Stimulated activated CD4-positive, alpha-beta T cell treated with anti-CD3 and anti-CD28 coated beads, Interleukin-1b, Interleukin-23, amount 100 ng/mL, for 1 hour (primary cell): ENCODE results near the gene TMEM145.
"Not testable (repeated sequence)": the region's sequence is repeated elsewhere in the genome, so short reads cannot be mapped to it uniquely, and the experiment has no call there.

Experiments
- DNase-seq, 2 donors: peaks; one replicate each; pipeline ENCODE4 v3.0.0-alpha.2; 2020; ENCODE audit warnings: low read depth in 2 of 2

Gene TMEM145

DNA sequence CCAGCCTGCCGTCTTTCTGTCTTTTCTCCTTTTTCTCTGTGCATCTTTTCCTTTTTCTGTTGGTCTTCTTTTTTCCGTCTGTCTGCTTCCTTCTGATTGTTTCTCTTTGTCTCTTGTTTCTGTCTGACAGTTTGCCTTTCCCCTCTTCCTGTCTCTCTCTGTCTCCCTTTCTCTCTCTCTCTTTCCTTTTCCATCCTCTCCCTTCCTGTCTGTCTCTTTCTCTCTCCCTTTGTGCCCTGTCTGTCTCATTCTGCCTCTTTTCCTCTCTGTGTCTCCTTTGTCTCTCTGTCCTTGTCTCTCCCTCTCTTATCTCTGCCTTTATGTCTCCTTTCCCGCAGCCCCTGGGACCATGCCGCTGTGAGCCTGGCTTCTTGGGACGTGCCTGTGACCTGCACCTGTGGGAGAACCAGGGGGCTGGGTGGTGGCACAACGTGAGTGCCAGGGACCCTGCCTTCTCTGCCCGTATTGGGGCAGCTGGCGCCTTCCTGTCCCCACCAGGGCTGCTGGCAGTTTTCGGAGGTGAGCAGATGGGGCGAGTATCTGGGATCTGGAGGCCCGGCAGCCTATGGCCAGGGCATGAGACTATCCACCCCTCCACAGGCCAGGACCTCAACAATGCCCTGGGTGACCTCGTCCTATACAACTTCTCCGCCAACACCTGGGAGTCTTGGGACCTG lies 21.7 kb downstream of the TMEM145 start:
- no peak for DNase-seq

- DNase-seq: no peak
Measured at GRCh38 chr19:42335374-42335936, 22.3 kb downstream of the TMEM145 start.

- no peak for DNase-seq
Measured at GRCh38 chr19:42335971-42336370, 22.9 kb downstream of the TMEM145 start.

DNA sequence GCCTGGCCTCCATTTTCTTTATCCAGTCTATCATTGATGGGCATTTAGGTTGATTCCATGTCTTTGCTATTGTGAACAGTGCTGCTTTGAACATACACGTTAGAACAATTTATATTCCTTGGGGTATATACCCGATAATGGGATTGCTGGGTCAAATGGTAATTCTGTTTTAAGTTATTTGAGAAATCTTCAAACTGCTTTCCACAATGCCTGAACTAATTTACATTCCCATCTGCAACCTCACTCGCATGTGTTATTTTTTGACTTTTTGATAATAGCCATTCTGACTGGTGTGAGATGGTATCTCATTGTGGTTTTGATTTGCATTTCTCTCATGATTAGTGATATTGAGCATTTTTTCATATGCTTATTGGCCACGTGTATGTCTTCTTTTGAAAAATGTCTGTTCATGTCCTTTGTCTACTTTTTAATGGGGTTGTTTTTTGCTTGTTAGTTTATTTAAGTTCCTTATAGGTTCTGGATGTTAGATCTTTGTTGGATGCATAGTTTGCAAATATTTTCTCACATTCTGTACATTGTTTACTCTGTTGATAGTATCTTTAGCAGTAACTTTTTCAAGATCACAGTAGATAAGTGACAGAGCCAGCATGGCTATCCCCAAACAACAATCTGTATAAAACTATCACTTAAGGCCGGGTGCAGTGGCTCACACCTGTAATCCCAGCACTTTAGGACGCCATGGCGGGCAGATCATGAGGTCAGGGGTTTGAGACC lies 26.2 kb downstream of the TMEM145 start:
- DNase-seq: not testable (repeated sequence)

GRCh38 chr19:42339922-42340321 lies 26.8 kb downstream of the TMEM145 start:
- DNase-seq: not testable (repeated sequence)

- DNase-seq: no peak
Measured at GRCh38 chr19:42343344-42344110, 30.4 kb downstream of the TMEM145 start.

GRCh38 chr19:42344336-42344893 lies 31.3 kb downstream of the TMEM145 start:
- DNase-seq: no peak

GRCh38 chr19:42345191-42345812 lies 32.2 kb downstream of the TMEM145 start:
- no peak for DNase-seq

DNA sequence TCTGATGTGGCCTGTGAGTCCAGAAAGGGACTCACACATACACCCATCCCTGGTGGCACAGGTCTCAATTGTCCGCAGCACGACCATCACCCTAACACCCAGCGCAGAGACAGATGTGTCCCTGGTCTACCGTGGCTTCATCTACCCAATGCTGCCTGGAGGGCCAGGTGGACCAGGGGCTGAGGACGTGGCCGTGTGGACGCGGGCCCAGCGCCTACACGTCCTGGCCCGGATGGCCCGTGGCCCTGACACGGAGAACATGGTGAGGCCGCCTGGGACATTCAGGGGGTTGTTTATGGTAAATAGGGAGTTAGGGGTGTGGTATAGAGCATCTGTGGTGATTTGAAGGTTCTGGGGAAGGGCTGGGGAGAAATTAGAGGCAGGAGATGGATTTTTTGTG lies 35.1 kb downstream of the TMEM145 start:
- no peak for DNase-seq

DNA sequence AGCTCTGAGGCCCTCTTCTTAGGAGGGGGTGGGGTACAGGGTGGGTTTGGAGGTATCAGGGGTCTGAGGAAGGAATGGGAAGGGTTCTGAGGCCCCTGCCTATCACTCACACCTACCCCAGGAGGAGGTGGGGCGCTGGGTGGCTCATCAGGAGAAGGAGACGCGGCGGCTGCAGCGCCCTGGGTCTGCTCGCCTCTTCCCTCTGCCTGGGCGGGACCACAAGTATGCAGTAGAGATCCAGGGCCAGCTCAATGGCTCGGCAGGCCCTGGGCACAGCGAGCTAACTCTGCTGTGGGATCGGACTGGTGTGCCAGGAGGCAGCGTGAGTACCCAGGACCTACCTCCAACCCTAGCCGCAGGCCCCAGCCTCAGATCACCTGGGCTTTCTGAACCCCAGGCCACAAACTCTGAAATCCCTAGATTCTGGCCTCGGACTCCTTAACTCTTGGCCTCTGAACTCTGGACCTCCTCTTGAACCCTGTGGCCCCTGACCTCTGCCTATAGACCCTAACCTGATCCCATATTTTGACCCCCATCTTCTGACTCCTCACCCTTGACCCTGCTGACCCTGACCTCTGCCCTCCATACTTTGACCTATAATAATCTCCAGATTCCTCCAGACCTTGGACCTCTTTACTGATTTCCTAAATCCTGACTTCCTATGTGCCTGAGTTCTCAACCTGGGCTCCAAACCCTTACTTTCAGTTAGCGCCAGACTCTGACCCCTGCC lies 36.4 kb downstream of the TMEM145 start:
- no peak for DNase-seq

- DNase-seq: no peak
Measured at GRCh38 chr19:42350417-42350816, 37.3 kb downstream of the TMEM145 start.

GRCh38 chr19:42351079-42351735 lies 38.1 kb downstream of the TMEM145 start:
- no peak for DNase-seq

DNA sequence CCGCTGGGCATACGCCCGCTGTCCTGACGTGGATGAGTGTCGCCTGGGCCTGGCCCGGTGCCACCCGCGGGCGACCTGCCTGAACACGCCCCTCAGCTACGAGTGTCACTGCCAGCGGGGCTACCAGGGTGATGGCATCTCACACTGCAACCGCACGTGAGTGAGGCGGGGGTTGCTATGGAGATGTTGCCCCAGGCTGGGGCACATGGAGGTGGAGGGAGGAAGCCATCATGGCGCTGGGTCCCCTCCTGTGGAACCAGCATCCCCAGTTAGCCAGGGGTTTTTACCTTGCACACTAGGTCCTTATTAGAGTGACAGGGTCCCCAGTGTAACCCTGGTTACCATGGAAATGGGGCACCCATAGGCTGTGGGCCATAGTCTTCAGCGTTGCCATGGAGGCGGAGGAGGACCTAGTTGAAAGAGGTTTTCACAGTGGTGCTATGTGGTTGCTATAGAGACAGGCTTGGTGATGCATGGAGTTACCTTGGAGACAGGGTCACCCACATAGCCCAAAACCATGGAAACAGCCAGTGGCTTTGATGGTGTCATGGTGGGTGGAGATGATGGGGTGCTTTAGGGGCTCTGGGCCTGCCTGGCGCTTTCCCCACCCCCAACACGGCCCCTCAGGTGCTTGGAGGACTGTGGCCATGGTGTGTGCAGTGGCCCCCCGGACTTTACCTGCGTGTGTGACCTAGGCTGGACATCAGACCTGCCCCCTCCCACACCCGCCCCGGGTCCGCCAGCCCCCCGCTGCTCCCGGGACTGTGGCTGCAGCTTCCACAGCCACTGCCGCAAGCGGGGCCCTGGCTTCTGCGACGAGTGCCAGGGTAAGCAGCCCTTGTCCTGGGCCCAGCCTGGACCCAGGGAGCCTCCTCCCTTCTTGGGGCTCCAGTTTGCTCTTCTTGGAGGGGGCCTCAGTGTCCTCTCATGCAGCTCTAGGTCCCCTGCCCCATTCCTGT lies 39.5 kb downstream of the TMEM145 start:
- DNase-seq: no peak

GRCh38 chr19:42353341-42354015 lies 40.4 kb downstream of the TMEM145 start:
- no peak for DNase-seq

DNA sequence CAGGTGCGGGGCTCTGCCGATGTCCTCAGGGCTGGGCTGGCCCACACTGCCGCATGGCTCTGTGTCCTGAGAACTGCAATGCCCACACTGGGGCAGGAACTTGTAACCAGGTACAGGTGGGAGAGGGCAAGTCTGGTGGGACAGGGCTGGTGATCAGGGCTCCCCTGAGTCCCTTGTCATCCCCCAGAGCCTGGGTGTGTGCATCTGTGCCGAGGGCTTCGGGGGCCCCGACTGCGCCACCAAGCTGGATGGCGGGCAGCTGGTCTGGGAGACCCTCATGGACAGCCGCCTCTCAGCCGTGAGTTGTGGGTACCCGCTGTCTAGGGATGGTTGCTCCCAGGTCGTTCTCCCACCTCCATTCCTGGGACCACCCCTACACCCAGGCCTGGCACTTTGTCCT lies 42.8 kb downstream of the TMEM145 start:
- no peak for DNase-seq

DNA sequence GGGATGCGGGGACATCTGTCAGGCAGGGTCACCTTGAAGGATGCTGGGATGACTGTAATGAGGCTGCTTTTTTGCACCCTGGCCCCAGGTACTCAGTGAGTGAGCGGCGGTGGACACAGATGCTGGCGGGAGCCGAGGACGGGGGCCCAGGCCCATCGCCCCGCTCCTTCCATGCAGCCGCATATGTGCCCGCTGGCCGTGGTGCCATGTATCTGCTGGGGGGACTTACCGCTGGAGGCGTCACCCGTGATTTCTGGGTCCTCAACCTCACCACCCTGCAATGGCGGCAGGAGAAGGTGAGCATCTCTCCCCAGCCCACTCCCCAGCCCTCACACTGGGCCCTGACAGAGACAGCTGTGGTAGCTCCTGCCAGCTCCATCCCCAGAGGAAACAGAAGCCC lies 43.6 kb downstream of the TMEM145 start:
- DNase-seq: no peak

- no peak for DNase-seq
Measured at GRCh38 chr19:42357290-42357689, 44.2 kb downstream of the TMEM145 start.

DNA sequence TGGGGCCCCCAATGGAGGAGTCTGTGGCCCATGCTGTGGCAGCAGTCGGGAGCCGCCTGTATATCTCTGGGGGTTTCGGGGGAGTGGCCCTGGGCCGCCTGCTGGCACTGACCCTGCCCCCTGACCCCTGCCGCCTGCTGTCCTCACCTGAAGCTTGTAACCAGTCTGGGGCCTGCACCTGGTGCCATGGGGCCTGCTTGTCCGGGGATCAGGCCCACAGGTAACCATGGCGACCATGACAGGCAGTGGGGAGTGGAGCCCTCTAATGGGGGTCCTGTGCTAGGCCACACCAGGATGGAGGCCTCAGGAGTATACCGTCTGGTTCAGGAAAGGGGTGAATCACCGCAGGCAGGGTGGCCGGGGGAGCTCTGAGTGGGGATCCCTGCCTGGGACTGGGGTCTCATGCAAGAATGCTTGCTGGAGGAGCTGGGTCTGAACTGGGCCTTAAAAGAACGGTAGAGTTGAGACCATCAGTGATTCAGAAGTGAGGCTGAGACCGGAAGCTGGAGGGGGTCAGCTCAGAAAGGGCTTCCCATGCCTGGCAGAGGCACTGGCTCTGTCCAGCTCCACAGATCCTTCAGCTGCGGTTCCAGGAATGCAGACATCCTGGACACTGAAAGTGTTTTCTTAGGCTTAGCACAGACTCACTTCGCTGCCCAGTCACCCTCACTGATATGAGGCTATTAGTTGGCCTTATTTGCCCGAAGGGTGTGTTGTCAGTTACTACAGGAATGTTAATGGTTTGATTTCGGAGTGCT lies 47.9 kb downstream of the TMEM145 start:
- DNase-seq: no peak
